Esophagus squamous epithelium (tissue), 4 donors: ENCODE results near the gene ZNF138.

Experiments used
- CTCF ChIP-seq, 6 experiments: fragments of 450-650 bp in 4 of 6; fragments of 200-600 bp in 2 of 6; sonication (generic) in 2 of 6; IDR thresholded peaks; one replicate each; pipeline ENCODE4 v1.5.1; 2016 to 2019; ENCODE audit warnings: antibody characterized with exemption in 6 of 6, mild to moderate bottlenecking in 4 of 6, moderate library complexity in 4 of 6
- POLR2A ChIP-seq, 4 donors: fragments of 450-650 bp; IDR thresholded peaks; one replicate each; pipeline ENCODE4 v1.6.1; 2017; ENCODE audit warnings: antibody characterized with exemption in 4 of 4, mild to moderate bottlenecking in 4 of 4, moderate library complexity in 3 of 4

- TF ChIP-seq CTCF (IDR thresholded peaks at IDR 0.05) (no peak), POLR2A (IDR thresholded peaks at IDR 0.05) (no peak)
Observed at GRCh38 chr7:64854969-64855368, 60.7 kb downstream of the ZNF138 start.
